ENCODE measurements around the gene RGS3.

The RGS3 gene

DNA sequence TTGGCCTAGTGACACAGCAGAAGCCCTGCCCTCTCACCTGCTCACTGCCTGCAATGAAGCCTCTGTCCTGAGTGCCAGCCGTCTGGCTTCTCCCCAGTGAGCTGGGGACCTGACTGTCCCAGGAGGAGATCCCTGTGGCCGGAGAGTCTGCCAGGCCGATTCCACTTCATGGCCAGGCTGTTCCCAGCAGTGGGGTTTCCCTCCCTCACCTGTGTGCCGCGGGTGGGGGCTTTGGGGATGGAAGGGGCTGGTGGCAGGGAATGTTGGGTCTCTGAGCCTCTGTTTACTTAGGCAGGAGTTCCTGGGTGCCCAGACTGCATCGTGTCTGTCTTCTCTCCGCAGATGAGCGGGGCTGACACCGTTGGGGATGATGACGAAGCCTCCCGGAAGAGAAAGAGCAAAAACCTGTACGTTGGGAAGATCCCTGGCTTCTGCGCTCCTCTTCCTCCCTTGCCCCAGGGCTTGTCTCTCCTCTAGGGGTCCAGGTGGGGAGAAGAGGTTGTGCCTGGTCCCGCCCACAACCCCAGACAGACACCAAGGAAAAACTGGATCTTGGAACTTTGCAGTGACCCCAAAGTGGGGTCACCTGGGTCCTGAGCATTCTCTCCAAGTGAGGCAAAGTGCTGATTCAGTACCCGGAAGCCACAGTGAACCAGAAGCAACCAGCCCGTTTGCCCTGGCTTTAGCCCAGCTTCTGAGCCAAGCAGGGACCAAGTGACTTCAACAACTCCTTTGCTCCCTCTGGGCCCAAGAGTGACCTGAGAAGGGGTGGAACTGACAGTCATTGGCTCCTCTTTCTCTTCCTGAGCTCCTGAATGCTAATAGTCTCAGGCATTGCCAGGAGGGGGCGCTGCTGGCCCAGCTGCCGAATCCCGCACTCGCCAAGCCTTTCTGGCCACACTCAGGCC, 127.7 kb downstream of the RGS3 start:
- DNase-seq = peak; percentile 52

DNA sequence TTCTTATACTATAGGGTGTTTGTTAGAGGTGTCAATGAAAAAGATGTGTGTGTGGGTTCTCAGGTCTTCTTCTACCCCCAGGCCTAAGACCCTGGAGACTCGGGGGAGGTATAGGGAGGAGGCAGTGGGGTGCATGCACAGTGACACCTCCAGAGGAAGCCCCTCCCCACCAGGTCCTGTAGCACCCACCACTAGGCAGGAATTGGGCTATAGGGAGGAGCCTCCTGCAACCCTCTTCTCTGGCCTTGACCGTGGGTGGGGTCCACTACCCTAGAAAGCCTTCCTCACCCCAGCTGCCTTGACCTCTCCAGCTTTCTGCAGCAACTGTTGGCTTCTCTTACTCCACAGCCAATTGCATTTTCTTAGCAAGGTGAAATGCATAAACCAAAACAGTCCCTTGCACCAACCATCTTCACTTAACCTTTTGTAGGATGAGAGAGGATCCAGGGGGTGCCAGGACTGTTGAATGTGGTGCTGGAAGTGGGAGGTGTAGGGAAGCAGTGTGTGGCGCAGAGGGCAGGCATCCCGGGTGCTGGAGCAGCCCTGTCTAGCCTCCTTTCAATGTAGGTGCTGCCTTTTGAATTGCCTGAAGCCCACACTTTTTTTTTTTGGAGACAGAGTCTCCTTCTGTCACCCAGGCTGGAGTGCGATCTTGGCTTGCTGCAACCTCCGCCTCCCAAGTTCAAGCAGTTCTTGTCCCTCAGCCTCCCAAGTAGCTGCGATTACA, 128.5 kb downstream of the RGS3 start:
- no peak for DNase-seq

DNA sequence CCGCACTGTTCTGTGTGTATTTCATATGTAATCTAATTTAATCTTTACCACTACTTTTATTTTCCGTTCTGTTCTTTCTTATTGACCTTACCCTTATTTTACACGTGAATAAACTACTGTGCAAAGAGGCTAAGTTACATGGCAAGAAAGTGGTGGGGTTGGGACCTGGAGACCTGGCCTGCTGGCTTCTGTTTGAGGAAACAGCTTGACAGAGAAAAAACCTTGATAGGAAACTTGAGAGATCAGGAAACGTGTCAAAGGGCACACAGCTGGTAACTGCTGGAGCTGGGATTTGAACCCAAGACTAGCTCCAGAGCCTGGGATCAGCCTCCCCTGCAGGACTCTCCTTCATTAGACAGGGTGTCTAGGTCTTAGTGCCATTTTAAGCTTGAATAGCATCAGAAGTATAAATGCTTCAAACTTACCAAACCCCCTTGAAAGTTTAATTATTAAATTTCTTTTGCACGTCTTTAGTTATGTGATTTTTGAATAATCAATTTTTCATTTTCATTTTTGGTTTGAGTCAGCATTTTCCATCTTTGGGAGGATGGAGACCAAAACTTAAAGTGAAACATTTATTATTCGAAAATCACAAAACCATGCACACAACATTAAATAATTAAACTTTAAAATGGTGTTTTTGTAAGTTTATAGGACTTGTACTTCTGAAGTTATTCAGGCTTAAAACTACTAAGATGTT, 129.5 kb downstream of the RGS3 start:
- no peak for DNase-seq

DNA sequence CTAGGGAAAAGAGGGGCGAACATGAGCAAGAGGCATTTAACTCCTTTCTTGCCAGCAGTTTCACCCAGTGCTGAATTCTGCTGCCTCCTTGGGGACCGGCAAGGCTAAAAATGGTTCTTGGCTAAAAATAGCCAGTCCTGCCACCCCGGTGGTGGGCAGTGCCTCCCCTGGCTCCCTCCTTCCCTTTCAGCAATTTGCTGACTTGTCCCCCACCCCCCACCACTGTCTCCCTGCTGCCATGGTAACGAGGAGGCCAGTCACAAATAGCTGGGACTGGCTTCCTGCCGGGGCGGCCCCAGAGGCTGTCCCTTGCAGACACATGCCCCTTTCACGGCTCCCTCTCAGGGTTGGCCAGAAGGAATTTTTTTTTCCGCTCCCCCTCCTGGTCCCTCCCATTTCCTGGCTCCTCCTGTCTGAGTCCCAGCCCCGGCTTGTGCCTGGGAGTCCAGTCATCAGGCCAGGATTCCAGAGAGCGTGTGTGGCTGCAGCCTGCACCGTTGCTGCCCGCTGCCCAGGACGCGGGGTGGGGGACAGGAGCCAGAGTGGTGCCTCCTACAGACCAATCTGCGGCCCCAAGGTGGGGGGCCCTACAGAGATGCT, 130.3 kb downstream of the RGS3 start:
- DNase-seq = no peak

DNA sequence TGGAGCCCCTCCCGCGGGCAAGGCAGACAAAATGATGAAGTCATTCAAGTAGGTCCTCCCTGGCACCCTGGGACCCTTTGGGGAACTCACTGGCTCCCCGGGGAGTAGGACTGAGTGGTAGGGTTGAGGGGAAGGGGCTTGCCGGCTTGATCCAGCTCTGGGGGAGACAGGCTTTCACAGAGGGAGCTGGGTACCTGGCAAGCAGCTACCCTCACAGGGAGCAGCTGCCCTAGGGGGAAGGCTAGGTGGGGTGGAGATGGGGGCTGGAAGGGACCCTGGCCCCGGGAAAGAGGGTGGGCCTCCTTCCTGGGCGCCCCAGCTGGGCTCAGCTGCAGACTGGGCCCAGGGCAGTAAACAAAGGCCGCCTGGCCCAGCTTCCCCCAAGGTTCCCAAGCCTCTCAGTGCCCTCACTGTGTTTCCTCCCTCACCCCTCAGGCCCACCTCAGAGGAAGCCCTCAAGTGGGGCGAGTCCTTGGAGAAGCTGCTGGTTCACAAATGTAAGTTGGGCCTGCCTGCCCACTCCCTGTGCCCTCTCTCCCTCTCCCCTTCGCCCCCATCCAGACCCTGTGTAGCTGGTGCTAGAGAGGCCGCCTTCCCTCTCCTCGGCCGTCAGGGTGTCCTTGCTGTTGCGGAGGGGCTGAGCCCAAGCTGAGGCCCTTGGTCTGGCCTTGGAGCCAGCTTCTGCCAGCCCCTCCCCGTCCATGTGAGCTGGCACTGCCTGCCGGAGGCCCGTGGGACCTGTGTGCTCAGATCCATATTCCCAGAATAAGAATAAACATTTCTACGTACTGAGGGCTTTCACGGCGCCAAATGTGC, 131.2 kb downstream of the RGS3 start:
- DNase-seq = no peak

DNA sequence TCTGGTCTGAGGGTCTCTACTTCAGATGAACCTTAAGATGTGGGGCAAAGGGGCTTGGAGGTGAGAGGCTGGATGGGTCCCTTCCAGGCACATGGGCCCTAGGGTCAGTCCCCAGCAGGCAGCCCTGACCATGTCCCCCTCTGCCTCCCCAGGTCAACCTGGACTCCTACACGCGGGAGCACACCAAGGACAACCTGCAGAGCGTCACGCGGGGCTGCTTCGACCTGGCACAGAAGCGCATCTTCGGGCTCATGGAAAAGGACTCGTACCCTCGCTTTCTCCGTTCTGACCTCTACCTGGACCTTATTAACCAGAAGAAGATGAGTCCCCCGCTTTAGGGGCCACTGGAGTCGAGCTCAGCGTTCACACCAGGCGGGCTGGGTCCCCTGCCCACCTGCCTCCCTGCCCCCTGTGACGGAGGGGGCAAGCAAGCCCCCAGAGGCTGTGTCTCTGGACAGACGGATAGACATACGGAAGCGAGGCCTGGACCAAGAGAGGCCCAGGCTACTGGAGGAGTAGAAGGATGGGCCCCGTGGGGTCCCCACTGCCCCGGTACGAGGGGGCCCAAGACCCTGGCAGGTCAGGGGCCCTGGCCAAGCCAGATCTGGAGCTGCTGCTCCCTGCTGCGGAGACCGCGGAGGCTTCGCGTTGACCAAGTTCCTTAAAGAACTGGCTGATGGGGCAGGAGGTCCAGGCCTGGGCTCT, 133.2 kb downstream of the RGS3 start:
- no peak for DNase-seq

DNA sequence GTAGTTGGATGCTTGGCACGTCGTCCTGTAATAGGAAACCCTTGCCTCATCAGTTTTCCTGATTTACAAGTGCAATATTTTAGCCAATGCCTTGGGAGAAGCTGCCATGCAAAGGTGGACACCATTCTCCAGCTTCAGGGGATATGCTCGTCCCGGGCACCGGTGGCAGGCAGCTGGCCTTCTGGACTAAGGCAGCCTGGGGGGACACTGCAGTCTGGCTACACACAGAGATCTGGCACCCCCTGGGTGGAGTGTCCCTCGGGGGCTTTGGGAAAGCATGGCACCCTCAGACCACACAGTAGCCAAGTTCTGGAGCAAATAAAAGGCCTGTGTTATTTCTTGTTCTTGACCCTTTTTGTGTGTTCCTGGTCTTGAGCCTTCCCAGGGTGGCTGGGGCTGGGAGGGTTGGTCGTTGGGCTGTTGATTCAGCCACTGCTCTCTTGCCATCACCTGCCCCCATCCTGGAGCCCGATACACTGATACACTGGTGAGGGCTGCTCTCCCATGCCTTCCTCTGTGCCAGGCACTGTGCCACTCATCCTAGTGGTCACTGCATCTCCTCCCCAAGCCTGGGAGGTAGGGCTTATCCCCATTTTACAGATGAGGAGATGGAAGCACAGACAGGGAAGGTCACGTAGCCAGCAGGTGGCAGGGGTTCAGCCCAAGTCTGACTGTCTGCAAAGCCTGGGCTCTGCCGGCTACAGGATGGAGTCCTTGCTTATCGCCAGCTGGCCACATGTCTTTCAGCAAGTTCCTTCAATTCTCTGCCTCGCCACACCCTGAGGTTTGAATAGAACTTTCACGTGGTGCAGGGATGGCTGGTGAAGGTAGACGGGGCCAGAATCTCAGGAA, 134.1 kb downstream of the RGS3 start:
- no peak for DNase-seq

DNA sequence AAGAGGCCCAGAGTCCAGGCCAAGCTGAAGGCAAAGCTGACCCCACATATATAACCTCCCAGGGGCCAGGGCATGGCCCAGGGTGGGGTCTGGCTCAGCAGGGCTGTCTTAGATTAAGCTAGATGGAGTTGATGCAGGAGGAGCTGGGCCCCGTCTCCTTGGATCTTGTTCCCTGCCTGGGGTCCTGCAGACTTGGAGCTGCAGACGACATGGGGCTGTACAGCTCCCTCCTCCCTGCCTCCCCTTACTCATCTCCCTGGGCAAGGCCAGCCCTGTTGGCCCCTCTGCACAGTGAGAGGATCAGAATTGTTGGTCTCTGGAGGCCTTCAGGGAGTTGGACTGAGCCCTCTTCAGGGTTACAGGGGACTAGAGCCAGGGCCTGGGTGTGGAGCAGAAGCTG, 134.9 kb downstream of the RGS3 start:
- no peak for DNase-seq

DNA sequence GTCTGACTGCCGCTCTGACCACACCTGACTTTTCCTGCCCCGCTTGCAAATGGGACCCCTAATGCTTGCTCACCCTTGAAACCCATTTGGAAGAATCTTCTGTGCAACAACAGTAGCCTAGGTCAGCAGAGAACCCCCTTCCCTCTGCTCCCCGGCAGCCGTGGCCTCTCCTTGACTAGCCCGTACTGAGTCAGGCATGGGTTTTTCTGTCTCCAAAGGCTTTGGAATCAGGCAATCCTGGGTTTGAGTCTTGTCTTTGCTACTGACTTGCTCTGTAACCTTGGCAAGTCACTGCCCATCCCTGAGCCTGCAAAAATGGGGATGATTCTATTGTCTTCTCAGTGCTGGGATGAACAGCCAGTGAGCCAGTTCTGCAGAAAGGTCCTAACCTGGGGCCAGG, 135.4 kb downstream of the RGS3 start:
- DNase-seq = no peak

DNA sequence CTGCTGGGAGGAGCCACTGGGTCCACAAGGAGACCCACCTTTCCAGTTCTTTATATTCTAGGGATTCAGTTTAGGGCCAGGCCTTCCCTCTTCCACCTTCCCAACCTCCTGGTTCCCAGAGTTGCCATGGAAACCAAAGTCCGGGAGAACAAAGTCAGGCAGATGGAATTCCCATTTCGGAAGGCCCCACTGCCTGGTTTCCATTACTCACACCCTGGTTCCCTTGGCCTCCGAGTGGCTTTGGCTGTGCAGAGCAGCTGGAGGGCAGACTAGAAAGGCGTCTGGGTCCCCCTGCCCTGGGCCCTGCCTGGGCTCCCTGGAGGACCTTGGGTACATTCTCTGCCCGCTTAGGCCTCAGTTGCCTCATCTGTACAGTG, 136.1 kb downstream of the RGS3 start:
- DNase-seq = no peak

DNA sequence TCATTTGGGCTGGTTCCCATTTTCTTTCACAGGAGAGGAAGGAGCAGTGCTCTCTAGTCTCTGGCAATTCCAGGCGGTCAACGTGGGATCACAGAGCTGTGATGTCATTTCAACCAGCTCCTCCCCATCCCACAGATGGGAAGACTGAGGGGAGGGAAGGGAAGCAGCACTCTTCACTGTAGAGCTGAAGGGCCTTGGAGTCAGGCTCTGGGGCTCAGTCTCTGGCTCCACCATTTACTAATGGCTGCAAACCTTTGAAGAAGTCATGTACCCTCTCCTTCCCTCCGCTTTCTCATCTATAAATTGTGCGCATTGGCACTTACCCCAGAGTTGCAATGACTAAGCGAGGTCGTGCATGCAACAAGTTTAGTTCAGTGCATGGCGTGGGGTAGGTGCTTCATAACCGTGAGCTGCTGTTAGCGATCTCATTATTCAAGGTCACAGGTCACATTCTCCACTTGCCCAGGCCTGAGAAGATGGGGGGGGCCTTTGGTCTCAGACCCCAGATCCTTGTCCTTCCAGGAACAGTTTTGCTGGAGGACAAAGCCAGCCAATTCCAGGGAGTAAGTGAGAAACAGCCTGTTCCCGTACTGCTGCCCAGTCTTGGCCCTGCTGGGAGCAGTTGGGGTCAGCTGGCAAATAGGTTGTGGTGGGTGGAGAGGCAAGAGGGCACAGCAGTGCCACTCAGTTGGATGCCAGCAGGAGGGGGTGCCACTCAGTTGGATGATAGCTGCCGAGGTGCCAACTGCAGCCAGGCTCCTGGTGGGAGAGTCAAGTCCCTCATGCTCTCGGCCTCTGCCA, 136.7 kb downstream of the RGS3 start:
- DNase-seq = no peak

DNA sequence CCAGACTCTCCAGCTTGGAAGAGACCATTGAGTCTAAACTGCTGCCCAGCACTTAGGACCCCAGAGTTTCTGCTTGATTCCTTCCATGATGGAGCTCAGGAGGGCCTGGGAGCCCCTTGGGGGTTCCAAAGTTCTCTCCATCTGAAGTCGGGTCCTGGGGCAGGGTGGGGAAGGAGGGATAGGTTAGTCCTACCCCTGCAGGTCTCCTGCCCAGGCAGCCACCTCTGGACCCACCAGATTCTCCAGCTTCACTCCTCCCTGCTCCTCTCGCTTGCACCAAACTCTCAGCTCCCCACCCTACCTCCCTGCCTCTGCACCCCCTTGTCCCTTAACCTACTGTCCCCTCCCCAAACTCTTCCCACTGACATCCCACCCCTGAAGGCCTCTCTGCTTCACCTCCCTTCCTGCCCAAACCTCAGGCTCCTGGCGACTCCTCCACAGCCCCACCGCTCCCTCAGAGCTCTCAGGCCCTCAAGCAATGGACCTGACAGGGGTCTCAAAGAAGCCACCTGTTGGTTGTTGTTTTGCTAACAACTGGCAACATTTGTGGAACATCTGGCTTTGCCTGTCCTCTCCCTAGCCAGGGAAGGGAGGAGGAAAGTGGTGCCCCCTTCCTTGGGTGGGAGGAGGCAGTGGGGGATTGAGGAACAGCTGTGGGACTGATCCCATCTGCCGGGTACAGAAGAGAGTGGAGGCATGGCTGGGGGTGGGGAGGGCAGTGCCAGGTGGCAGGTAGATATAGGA, 137.5 kb downstream of the RGS3 start:
- DNase-seq = no peak

DNA sequence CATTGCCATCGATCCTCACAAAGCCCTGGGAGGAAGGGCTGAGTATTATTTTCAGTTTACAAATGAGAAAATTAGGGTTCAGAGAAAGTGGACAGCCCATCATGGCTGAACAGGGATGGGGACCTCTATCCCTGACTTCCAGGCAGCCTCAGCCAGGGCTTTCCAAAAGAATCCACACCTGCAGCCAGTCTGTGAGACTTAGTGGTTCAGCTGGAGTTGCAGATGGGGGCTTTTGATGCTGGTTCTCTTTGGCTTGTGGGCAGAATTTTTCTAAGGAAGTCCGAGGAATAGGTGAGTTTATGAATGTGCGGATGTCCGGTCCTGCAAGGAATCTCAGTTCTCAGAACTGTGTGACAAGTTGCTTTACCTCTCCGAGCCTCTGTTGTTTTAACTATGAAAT, 138.1 kb downstream of the RGS3 start:
- no peak for DNase-seq

DNA sequence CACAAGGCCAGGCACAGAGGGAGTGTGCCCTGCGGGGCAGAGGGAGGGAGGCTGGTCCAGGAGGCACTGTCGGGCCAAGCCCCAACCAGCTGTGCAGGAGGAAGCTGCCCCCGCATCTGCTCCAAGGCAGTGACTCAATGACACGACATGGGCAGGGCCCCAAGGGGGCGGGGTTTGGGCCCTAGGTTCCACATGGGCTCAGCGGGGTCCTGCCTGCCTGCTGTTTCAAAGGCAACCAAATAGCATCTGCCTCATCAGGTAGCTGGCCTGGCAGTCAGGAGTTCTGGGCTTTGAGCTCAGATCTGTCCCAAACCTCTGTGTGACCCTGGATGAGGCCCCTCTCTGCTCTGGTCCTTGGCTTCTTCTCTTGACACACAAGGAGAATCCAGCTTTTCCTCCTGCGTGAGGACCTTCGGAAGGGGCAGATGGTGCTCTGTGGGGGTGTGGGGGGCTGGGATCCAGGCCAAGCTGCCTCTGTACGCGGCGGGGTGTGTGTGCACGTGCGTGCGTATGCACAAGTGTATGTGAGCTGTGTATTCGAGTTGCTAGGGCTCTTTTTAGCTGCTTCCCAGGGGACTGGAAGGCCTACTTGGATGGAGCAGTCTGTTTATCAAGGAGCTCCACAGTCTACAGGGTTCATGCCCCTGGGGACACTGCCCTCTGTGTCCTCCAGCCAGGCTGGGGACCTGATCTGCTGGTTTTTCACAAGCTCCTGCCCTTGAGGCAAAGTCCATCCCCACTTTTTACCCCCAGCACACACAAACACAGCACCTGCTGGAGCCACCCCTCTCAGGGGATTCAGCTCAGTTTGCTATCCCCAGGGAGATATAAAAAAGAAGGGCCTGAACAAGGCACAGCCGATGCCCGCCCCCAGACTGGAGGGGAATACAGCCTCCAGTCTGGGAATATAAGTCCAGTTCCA, 138.9 kb downstream of the RGS3 start:
- no peak for DNase-seq

DNA sequence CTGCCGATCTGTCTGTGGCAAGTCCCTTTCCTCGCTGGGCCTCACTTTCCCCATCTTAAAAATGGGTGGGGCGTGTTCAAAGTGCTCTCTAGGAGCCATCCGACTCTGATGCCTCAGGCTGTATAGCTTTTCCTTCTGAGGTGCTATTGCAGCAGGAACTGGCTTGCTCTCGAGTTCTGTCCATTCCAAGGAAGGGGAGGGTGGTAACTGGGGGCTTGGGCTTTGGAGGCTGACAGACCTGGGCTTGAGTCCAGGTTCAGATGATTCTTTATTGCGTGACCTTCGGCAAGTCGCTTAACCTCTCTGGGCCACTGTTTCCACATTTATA, 139.5 kb downstream of the RGS3 start:
- DNase-seq = no peak

DNA sequence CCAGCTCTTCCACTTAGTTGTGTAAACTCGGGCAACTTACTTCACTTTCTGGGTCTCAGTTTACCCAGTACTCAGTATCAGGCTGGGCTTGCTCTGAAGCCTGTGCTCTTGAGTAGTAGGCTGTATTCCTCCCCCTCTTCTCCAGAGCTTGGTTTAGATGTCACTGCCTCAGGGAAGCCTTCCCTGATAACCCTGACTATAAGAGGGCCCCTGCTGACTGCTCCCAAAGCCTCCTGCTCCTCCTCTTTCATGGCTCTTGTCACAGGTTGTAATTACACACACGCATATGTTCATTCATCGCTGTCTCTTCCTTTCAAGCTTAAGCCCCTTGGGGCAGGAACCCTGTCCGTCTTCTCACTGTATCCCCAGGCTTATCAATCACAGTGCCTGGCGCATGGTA, 140.2 kb downstream of the RGS3 start:
- DNase-seq = no peak

DNA sequence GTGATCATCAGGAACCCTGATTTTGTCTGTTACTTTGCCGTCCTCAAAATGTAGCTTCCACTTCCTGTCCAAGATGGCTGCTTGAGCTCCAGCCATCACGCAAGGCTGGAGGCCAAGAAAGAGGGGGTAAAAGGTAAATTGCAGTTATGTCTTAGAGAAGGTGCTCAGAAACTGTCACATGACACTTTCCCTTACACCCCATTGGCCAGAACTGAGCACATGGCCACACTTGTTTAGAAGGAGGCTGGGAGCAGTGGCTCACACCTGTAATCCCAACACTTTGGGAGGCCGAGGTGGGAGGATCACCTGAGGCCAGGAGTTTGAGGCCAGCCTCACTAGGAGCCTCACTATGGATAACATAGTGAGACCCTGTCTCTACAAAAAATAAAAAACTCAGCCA, 140.9 kb downstream of the RGS3 start:
- no peak for DNase-seq

DNA sequence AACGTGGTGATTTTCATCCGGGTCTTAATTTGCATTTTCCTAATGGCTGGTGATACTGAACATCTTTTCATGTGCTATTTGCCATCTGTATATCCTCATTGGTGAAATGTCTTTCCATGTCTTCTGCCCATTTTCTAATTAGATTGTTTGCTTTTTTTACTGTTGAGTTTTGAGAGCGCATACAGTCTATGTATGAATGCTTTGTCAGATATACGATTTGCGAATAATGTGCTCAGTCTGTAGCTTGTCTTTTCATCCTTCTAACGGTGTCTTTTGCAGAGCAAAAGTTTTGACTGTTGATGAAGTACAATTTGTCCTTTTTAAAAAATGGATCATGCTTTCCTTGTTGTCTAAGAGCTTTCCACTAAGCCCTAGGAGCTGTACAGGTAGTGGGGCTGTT, 143.0 kb downstream of the RGS3 start:
- no peak for DNase-seq

Measured in CD4-positive, alpha-beta T cell treated with Interleukin-12 subunit alpha and Interleukin-12 subunit beta, for 1 hour (primary cell).